Measurements from ENCODE around the gene RABGGTA. TPM values are rescaled to one million over a fixed set of nuclear protein-coding genes. Genes with fewer than 3 reads are reported as not detected.

Gene RABGGTA
- total and polyA plus RNA-seq, 9 of the 15 experiments (the other 6 are each of a cell fraction or from before 2014, with no cell fraction given) = 4.5 to 24.2 (median 15.5) TPM

DNA sequence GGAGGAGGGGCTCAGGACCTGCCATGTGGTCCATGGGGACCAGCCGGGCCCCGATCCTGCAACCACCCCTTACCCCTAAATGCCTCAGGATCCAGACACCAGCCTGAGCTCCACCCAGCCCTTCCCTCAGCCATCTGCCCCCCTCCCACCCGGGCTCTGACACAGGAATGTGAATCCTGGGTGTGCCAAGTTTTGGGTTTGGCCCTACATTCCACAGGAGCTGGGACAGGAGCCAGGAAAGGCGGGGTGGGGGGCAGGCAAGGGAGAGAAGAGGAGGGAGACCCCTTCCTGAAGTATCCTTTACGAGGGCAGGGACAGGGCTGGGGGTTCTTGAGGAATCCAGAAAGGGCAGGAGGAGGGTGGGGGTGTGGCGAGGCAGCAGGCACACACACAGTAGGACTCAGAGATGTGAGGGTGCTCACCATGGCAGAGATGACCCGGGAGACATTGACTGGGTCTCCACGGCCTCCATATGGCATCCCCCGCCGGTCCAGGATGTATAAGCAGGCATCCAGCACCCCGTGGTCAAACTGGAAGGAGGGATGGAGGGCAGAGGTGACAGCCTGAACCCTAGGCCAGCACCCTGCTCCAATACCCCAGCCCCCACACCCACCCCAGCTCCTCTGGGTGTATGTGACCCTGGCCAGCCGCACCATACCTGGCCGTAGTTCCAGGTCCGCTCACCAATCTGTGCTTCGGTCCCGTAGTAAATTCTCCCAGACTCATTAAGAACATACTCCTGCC, 11.9 kb downstream of the RABGGTA start:
- H3K9me1 ChIP-seq (ENCODE audit: control insufficient read depth, insufficient read depth, low read length) = no peaks in the 10 kb centered on the region
- ATAC-seq (no peak), FAIRE-seq (no peak), DNase-seq (ENCODE audit: extremely low read depth in 1 of 4, low spot score in 3 of 4) (peak in 1 of 4 experiments; percentile 14)
- no peaks in the 10 kb centered on the region; the same call in 1 of the 3 replicates for H3K36me3 ChIP-seq (ENCODE audit: control insufficient read depth, insufficient read depth, low read length)
- in situ Hi-C loops (cut with MboI) (no loop called here), intact Hi-C loops (cut with micrococcal nuclease) (no loop called here)
- no peak overlapping the region for H3K4me2 ChIP-seq (ENCODE audit: insufficient read depth, low read length)
- peaks cover 22 to 75% of the 10 kb centered on the region in 2 experiments; a peak in 4 of 5 replicates for H3K4me1 ChIP-seq (replicated peaks in 1 of 2; ENCODE audit: control insufficient read depth in 2 of 2, insufficient read depth in 2 of 2, low read length in 2 of 2)
- H3K9ac ChIP-seq (ENCODE audit: insufficient read depth in 1 of 2, low read depth in 2 of 2, low read length in 2 of 2) = no peak overlapping the region; a peak in 1 of 4 replicates
- H3K27ac ChIP-seq (ENCODE audit: extremely low read depth, low read depth, low read length) = no peak overlapping the region
- WGBS (ENCODE audit: insufficient coverage, low coverage, missing lambda C conversion rate) = 89% methylated on average over 9 of the region's 16 CpGs
- no TSS peak for BruUV-seq (replicated peaks)
- ChIA-PET POLR2A (interaction anchor here (0.6 kb wide), 1 partner anchor 12 kb away, joined by 3 read pairs; the partner anchor contains the start of gene RABGGTA), CTCF (ENCODE audit: low intra/inter-chr PET ratio) (no interaction called here)
- H3K79me2 ChIP-seq (ENCODE audit: control insufficient read depth, insufficient read depth, low read length) = no peaks in the 10 kb centered on the region
- no peaks in the 10 kb centered on the region for H3K9me3 ChIP-seq (replicated peaks; ENCODE audit: control insufficient read depth, insufficient read depth, low read depth, low read length)
- no peaks in the 10 kb centered on the region for H4K20me1 ChIP-seq (replicated peaks; ENCODE audit: control insufficient read depth, insufficient read depth, low read length)
- H3K4me3 ChIP-seq = no peak overlapping the region
- no peak overlapping the region for H2AFZ ChIP-seq (ENCODE audit: low read depth, low read length)
- no peaks in the 10 kb centered on the region for H3K27me3 ChIP-seq (ENCODE audit: control insufficient read depth in 2 of 2, insufficient read depth in 2 of 2, low read length in 2 of 2)
- TF ChIP-seq POLR2AphosphoS2 (IDR thresholded peaks at IDR 0.05; ENCODE audit: low read length) = no peak
- TF ChIP-seq SREBF2 (CRISPR knock-in tag; IDR thresholded peaks at IDR 0.05) = no peak
- no peak for TF ChIP-seq ARID4B (CRISPR knock-in tag; IDR thresholded peaks at IDR 0.05)
- TF ChIP-seq, protein P1, sequence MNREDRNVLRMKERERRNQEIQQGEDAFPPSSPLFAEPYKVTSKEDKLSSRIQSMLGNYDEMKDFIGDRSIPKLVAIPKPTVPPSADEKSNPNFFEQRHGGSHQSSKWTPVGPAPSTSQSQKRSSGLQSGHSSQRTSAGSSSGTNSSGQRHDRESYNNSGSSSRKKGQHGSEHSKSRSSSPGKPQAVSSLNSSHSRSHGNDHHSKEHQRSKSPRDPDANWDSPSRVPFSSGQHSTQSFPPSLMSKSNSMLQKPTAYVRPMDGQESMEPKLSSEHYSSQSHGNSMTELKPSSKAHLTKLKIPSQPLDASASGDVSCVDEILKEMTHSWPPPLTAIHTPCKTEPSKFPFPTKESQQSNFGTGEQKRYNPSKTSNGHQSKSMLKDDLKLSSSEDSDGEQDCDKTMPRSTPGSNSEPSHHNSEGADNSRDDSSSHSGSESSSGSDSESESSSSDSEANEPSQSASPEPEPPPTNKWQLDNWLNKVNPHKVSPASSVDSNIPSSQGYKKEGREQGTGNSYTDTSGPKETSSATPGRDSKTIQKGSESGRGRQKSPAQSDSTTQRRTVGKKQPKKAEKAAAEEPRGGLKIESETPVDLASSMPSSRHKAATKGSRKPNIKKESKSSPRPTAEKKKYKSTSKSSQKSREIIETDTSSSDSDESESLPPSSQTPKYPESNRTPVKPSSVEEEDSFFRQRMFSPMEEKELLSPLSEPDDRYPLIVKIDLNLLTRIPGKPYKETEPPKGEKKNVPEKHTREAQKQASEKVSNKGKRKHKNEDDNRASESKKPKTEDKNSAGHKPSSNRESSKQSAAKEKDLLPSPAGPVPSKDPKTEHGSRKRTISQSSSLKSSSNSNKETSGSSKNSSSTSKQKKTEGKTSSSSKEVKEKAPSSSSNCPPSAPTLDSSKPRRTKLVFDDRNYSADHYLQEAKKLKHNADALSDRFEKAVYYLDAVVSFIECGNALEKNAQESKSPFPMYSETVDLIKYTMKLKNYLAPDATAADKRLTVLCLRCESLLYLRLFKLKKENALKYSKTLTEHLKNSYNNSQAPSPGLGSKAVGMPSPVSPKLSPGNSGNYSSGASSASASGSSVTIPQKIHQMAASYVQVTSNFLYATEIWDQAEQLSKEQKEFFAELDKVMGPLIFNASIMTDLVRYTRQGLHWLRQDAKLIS (CRISPR knock-in tag; IDR thresholded peaks at IDR 0.05) = no peak
- TF ChIP-seq TEAD1 (CRISPR knock-in tag; IDR thresholded peaks at IDR 0.05) = no peak
- TF ChIP-seq POLR2A (conservative IDR thresholded peaks at IDR 0.05) = no peak
- no peak for TF ChIP-seq KDM1A (IDR thresholded peaks at IDR 0.05)
- no peak for TF ChIP-seq THAP12 (CRISPR knock-in tag; IDR thresholded peaks at IDR 0.05)
- no peak for TF ChIP-seq POLR3A (IDR thresholded peaks at IDR 0.05; ENCODE audit: borderline replicate concordance, extremely low read depth, insufficient read depth, insufficient read length)
- TF ChIP-seq ZNF184 (CRISPR knock-in tag; IDR thresholded peaks at IDR 0.05) = no peak

Data from K562 (cell line).